IMR-90 (cell line): ENCODE data around the gene ADGRV1. TPM values are rescaled to one million over a fixed set of nuclear protein-coding genes. Genes with fewer than 3 reads are reported as not detected.

Experiments
- ATAC-seq: fragments of 200-7000 bp; cut with Tn5 transposase; 2 replicates; pipeline ENCODE4 v1.9.1; 2020; ENCODE audit warnings: low read depth, mild to moderate bottlenecking, moderate library complexity
- BruUV-seq: library from RNA; stranded (reverse); fragments of 400-500 nt; replicated peaks from 2 replicates; lab custom pipeline; 2021; lab: Mats Ljungman, UMichigan
- CTCF ChIA-PET: fragments of 300-600 bp; formaldehyde crosslinking; extraction: SDS; loops from one replicate; lab custom pipeline; 2021; ENCODE audit warnings: antibody characterized with exemption; lab: Yijun Ruan, JAX
- POLR2A ChIA-PET: fragments of 300-600 bp; sonication (Branson Sonifier 250); formaldehyde crosslinking; loops from one replicate; lab custom pipeline; 2022; ENCODE audit warnings: antibody characterized with exemption; ENCODE audit not compliant: unreplicated experiment; lab: Charles Lee
- DNase-seq: peaks from one replicate; pipeline ENCODE4 v3.0.0; 2013
- H2AFZ ChIP-seq: replicated peaks from 2 replicates; pipeline ENCODE3; 2013; ENCODE audit warnings: low read length, mild to moderate bottlenecking; ENCODE audit not compliant: poor library complexity
- H2AK5ac ChIP-seq: 2 replicates; pipeline ENCODE4 v1.6.1; 2013; ENCODE audit warnings: low read depth, low read length, inconsistent platforms
- H2AK9ac ChIP-seq: replicated peaks from 2 replicates; pipeline ENCODE3; 2013; ENCODE audit warnings: mild to moderate bottlenecking, low read depth, low read length, moderate library complexity; ENCODE audit not compliant: poor library complexity
- H2BK120ac ChIP-seq: 2 replicates; pipeline ENCODE4 v1.6.1; 2013; ENCODE audit warnings: low read depth, low read length, inconsistent platforms
- H2BK15ac ChIP-seq: 3 replicates; pipeline ENCODE4 v1.6.1; 2013; ENCODE audit warnings: low read depth, low read length, inconsistent platforms
- H2BK20ac ChIP-seq: 2 replicates; pipeline ENCODE4 v1.6.1; 2013; ENCODE audit warnings: low read depth, mild to moderate bottlenecking, inconsistent platforms, low read length, moderate library complexity
- H2BK5ac ChIP-seq: 2 replicates; pipeline ENCODE4 v1.6.1; 2013; ENCODE audit warnings: mild to moderate bottlenecking, low read depth, low read length, inconsistent platforms; ENCODE audit not compliant: poor library complexity, severe bottlenecking
- H3K14ac ChIP-seq: replicated peaks from 2 replicates; pipeline ENCODE4 v1.6.1; 2013; ENCODE audit warnings: low read depth, low read length, inconsistent platforms
- H3K18ac ChIP-seq: 2 replicates; pipeline ENCODE4 v1.6.1; 2013; ENCODE audit warnings: low read depth, low read length, control low read depth
- H3K23ac ChIP-seq: 2 replicates; pipeline ENCODE4 v1.6.1; 2013; ENCODE audit warnings: low read depth, low read length, inconsistent platforms
- H3K27ac ChIP-seq: 2 replicates; pipeline ENCODE4 v1.5.1; 2013; ENCODE audit warnings: mild to moderate bottlenecking, control low read depth, low read length; ENCODE audit not compliant: insufficient read depth
- H3K27me3 ChIP-seq: 2 replicates; pipeline ENCODE4 v1.6.1; 2013; ENCODE audit warnings: low read length; ENCODE audit not compliant: control insufficient read depth, insufficient read depth
- H3K36me3 ChIP-seq: 2 replicates; pipeline ENCODE4 v1.6.1; 2013; ENCODE audit warnings: low read length, mixed read lengths; ENCODE audit not compliant: control insufficient read depth, insufficient read depth
- H3K4ac ChIP-seq: 2 replicates; pipeline ENCODE4 v1.6.1; 2013; ENCODE audit warnings: low read depth, low read length, inconsistent platforms
- H3K4me1 ChIP-seq: 2 replicates; pipeline ENCODE4 v1.6.1; 2013; ENCODE audit warnings: low read length, mixed read lengths; ENCODE audit not compliant: control insufficient read depth, insufficient read depth
- H3K4me2 ChIP-seq: 2 replicates; pipeline ENCODE4 v1.6.1; 2013; ENCODE audit warnings: low read depth, mild to moderate bottlenecking, control low read depth, low read length, moderate library complexity
- H3K4me3 ChIP-seq: 2 replicates; pipeline ENCODE4 v1.5.1; 2013; ENCODE audit warnings: low read depth, mild to moderate bottlenecking, control low read depth, low read length, moderate library complexity; ENCODE audit not compliant: insufficient read depth
- H3K56ac ChIP-seq: 2 replicates; pipeline ENCODE4 v1.6.1; 2013; ENCODE audit warnings: low read length, inconsistent platforms; ENCODE audit not compliant: insufficient read depth; ENCODE audit errors: extremely low read depth
- H3K79me1 ChIP-seq, 2 experiments: 2 replicates each; pipeline ENCODE4 v1.6.1; 2013; ENCODE audit warnings: low read length in 2 of 2, inconsistent platforms in 1 of 2, low read depth in 1 of 2
- H3K9ac ChIP-seq: 2 replicates; pipeline ENCODE4 v1.6.1; 2013; ENCODE audit warnings: low read depth, low read length, control low read depth
- H3K9me1 ChIP-seq: 2 replicates; pipeline ENCODE4 v1.6.1; 2013; ENCODE audit warnings: low read length, inconsistent platforms; ENCODE audit not compliant: insufficient read depth
- H3K9me3 ChIP-seq: 2 replicates; pipeline ENCODE4 v1.6.1; 2013; ENCODE audit warnings: low read length; ENCODE audit not compliant: control insufficient read depth, insufficient read depth
- H4K20me1 ChIP-seq: 2 replicates; pipeline ENCODE4 v1.6.1; 2013; ENCODE audit warnings: low read length, inconsistent platforms; ENCODE audit not compliant: insufficient read depth
- H4K5ac ChIP-seq: 2 replicates; pipeline ENCODE4 v1.6.1; 2013; ENCODE audit warnings: mild to moderate bottlenecking, low read depth, low read length, control low read depth
- H4K8ac ChIP-seq, 2 experiments: 2 replicates each; pipeline ENCODE4 v1.6.1; 2013; ENCODE audit warnings: low read depth in 2 of 2, low read length in 2 of 2, control low read depth in 1 of 2, inconsistent platforms in 1 of 2
- H4K91ac ChIP-seq: 2 replicates; pipeline ENCODE4 v1.6.1; 2013; ENCODE audit warnings: low read depth, low read length, inconsistent platforms; ENCODE audit not compliant: insufficient read depth
- BHLHE40 ChIP-seq: fragments of 150-350 bp; IDR thresholded peaks from 2 replicates; pipeline ENCODE4 v1.6.1; 2016; ENCODE audit warnings: mild to moderate bottlenecking, low read depth, low read length
- CEBPB ChIP-seq: IDR thresholded peaks from 2 replicates; pipeline ENCODE4 v1.6.1; 2012; ENCODE audit warnings: low read depth, low read length, improper control_type of control experiment
- CHD1 ChIP-seq: IDR thresholded peaks from 2 replicates; pipeline ENCODE4 v1.6.1; 2012; ENCODE audit warnings: low read depth, low read length, improper control_type of control experiment
- CTCF ChIP-seq: conservative IDR thresholded peaks from 2 replicates; pipeline ENCODE4 v1.5.1; 2012; ENCODE audit warnings: mild to moderate bottlenecking, low read depth, low read length, improper control_type of control experiment
- ELK1 ChIP-seq: fragments of 150-350 bp; IDR thresholded peaks from 2 replicates; pipeline ENCODE4 v1.6.1; 2016; ENCODE audit warnings: low read depth, mild to moderate bottlenecking, low read length, moderate library complexity, borderline replicate concordance
- FOS ChIP-seq: fragments of 150-350 bp; IDR thresholded peaks from 2 replicates; pipeline ENCODE4 v1.6.1; 2016; ENCODE audit warnings: low read depth, low read length
- MAFK ChIP-seq: IDR thresholded peaks from 2 replicates; pipeline ENCODE4 v1.6.1; 2012; ENCODE audit warnings: low read depth, low read length, improper control_type of control experiment
- MAZ ChIP-seq: IDR thresholded peaks from 2 replicates; pipeline ENCODE4 v1.6.1; 2012; ENCODE audit warnings: low read depth, mild to moderate bottlenecking, low read length, improper control_type of control experiment, moderate library complexity, borderline replicate concordance
- MXI1 ChIP-seq: IDR thresholded peaks from 2 replicates; pipeline ENCODE4 v1.6.1; 2012; ENCODE audit warnings: low read depth, mild to moderate bottlenecking, low read length, moderate library complexity, borderline replicate concordance
- NFE2L2 ChIP-seq: fragments of 150-350 bp; IDR thresholded peaks from 2 replicates; pipeline ENCODE4 v1.6.1; 2016; ENCODE audit warnings: low read depth, mild to moderate bottlenecking, low read length
- POLR2A ChIP-seq: IDR thresholded peaks from 2 replicates; pipeline ENCODE4 v1.6.1; 2012; ENCODE audit warnings: mild to moderate bottlenecking, low read depth, low read length
- RAD21 ChIP-seq: IDR thresholded peaks from 2 replicates; pipeline ENCODE4 v1.6.1; 2012; ENCODE audit warnings: low read length, improper control_type of control experiment
- RFX5 ChIP-seq: IDR thresholded peaks from 2 replicates; pipeline ENCODE4 v1.8.0; 2012; ENCODE audit warnings: low read depth, mild to moderate bottlenecking, low read length, moderate library complexity
- SMC3 ChIP-seq: fragments of 150-350 bp; IDR thresholded peaks from 2 replicates; pipeline ENCODE4 v1.6.1; 2016; ENCODE audit warnings: low read depth, mild to moderate bottlenecking, antibody characterized with exemption, low read length, moderate library complexity
- USF2 ChIP-seq: fragments of 150-350 bp; IDR thresholded peaks from 2 replicates; pipeline ENCODE4 v1.6.1; 2017; ENCODE audit warnings: mild to moderate bottlenecking, antibody characterized with exemption, low read length, low read depth
- WGBS, 2 experiments: methylation state at CpG; one replicate each; pipeline versions ENCODE4 v1.1.5 to v1.1.7; 2013; ENCODE audit warnings: missing lambda C conversion rate in 2 of 2; ENCODE audit not compliant: insufficient read length in 1 of 2; ENCODE audit errors: extremely low coverage in 2 of 2; 5-methylcytosine and 5-hydroxymethylcytosine counted together
- dilution Hi-C: fragments of 300-500 bp; cut with HindIII; formaldehyde crosslinking; loops from one replicate; pipeline ENCODE4 v1.14.3; 2018; ENCODE audit warnings: low sequenced_read_pairs; ENCODE audit not compliant: unreplicated experiment
- in situ Hi-C: fragments of 300-500 bp; cut with MboI; formaldehyde crosslinking; loops from 3 replicates; pipeline ENCODE4 v1.14.3; 2019; ENCODE audit warnings: low sequenced_read_pairs, inconsistent platforms, mixed read lengths
- intact Hi-C: fragments of 100-400 bp; cut with micrococcal nuclease; formaldehyde crosslinking; loops from 2 replicates; pipeline ENCODE4 v1.10.0; 2022
- polyA plus RNA-seq, 3 experiments: library from polyadenylated mRNA; depleted of rRNA; stranded (reverse); fragments of >200 nt; gene quantifications; 2 replicates each; pipeline ENCODE4 v1.2.3, GENCODE V29; 2012; ENCODE audit warnings: low replicate concordance in 1 of 3
- total RNA-seq: library from RNA; depleted of rRNA; stranded (reverse); fragments of >200 nt; gene quantifications from 2 replicates; pipeline ENCODE4 v1.2.3, GENCODE V29; 2012

ADGRV1 gene
- total and polyA plus RNA-seq, 2 of the 4 experiments (the other 2 are of a cell fraction), result under 0.01 TPM; not detected in 1

- Histone ChIP-seq H2BK5ac (no peak overlapping the region), H3K4me2 (no peak overlapping the region), H4K91ac (no peak overlapping the region), H3K14ac (no peak overlapping the region), H4K8ac (no peak overlapping the region), H3K4me1 (peaks cover 14% of the 10 kb centered on the region), H3K9me1 (peaks cover 4% of the 10 kb centered on the region; the same call in 1 of the 2 replicates), H2AFZ (no peak overlapping the region), H3K4ac (no peak overlapping the region), H2BK20ac (no peak overlapping the region), H4K5ac (no peak overlapping the region), H2AK5ac (no peak overlapping the region), H3K9me3 (no peaks in the 10 kb centered on the region), H3K36me3 (no peaks in the 10 kb centered on the region), H3K56ac (no peak overlapping the region), H3K4me3 (no peak overlapping the region), H4K20me1 (no peaks in the 10 kb centered on the region), H2BK15ac (no peak overlapping the region), H3K79me1 (no peaks in the 10 kb centered on the region), H2AK9ac (no peak overlapping the region), H3K9ac (no peak overlapping the region), H3K27me3 (no peaks in the 10 kb centered on the region), H2BK120ac (no peak overlapping the region), H3K23ac (no peak overlapping the region), H3K27ac (no peak overlapping the region), H3K18ac (no peak overlapping the region)
- dilution Hi-C loops, result no loop called here
- intact Hi-C loops, result no loop called here
- ATAC-seq (no peak), DNase-seq (no peak)
- no peak for TF ChIP-seq CEBPB
- TF ChIP-seq ELK1, result no peak
- TF ChIP-seq FOS, result no peak
- TF ChIP-seq RFX5, result no peak
- TF ChIP-seq MAZ, result no peak
- TF ChIP-seq CTCF, result no peak
- no peak for TF ChIP-seq POLR2A
- TF ChIP-seq MXI1, result no peak
- TF ChIP-seq NFE2L2, result no peak
- no peak for TF ChIP-seq CHD1
- TF ChIP-seq SMC3, result no peak
- no peak for TF ChIP-seq RAD21
- TF ChIP-seq MAFK, result no peak
- TF ChIP-seq USF2, result no peak
- TF ChIP-seq BHLHE40, result no peak
- no CpG with 5 or more reads among the region's 3 CpGs for WGBS, 2 experiments
- CTCF ChIA-PET, result interaction anchor here (0.6 kb wide), 1 partner anchor 227 kb away, joined by 3 read pairs; no protein-coding TSS in a partner anchor
- POLR2A ChIA-PET, result no interaction called here
- in situ Hi-C loops, result no loop called here
- BruUV-seq, result no TSS peak
Measured at GRCh38 chr5:91130759-91131158, 572.2 kb downstream of the ADGRV1 start.
